Gastrocnemius medialis (tissue), 4 donors: ENCODE results near the gene F2RL2.

ENCODE experiments used
- CTCF ChIP-seq, 5 experiments: fragments of 450-650 bp in 3 of 5; fragments of 200-600 bp in 2 of 5; sonication (generic) in 2 of 5; IDR thresholded peaks in 4 of 5; conservative IDR thresholded peaks in 1 of 5; 1 replicate in 4 of 5; 2 replicates in 1 of 5; pipeline ENCODE4 v1.5.1; 2016 to 2019; ENCODE audit warnings: antibody characterized with exemption in 5 of 5, mild to moderate bottlenecking in 3 of 5, moderate library complexity in 3 of 5
- POLR2A ChIP-seq, 2 donors: fragments of 450-650 bp; IDR thresholded peaks; one replicate each; pipeline ENCODE4 v1.6.1; 2017; ENCODE audit warnings: antibody characterized with exemption in 2 of 2, mild to moderate bottlenecking in 2 of 2, moderate library complexity in 2 of 2

GRCh38 chr5:76670508-76670907 is 47.3 kb upstream of the F2RL2 start:
- TF ChIP-seq CTCF (IDR thresholded peaks at IDR 0.05 in 4 of 5, conservative IDR thresholded peaks at IDR 0.05 in 1 of 5) (no peak), POLR2A (IDR thresholded peaks at IDR 0.05) (no peak)
